Mammary epithelial cell (primary cell): ENCODE measurements around the gene PLP2.

ENCODE experiments used
- CTCF ChIP-seq, 2 donors: IDR thresholded peaks in 1 of 2; conservative IDR thresholded peaks in 1 of 2; 2 replicates each; pipeline ENCODE4 v1.5.1; 2011 to 2012; ENCODE audit warnings: inconsistent platforms in 2 of 2, low read length in 2 of 2, mild to moderate bottlenecking in 2 of 2, control low read depth in 1 of 2, low read depth in 1 of 2; ENCODE audit not compliant: insufficient read depth in 1 of 2; ENCODE audit errors: extremely low read depth in 1 of 2
- EZH2 ChIP-seq: IDR thresholded peaks from 2 replicates; pipeline ENCODE4 v1.6.1; 2012; ENCODE audit warnings: low read length, inconsistent platforms, borderline replicate concordance

DNA sequence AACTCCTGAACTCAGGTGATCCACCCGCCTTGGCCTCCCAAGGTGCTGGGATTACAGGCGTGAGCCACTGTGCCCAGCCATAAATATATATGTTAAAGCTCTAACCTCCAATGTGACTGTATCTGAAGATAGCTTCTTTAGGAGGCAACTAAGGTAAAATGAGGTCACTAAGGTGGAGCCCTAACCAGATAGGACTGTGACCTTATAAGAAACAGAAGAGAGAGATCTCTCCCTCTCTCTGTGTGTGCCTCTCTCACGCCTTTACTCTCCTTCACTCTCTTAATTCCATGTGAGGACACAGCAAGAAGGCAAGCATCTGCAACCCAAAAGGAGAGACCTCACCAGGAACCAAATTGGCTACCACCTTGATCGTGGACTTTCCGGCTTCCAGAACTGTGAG, 10.1 kb upstream of the PLP2 start:
- TF ChIP-seq CTCF (conservative IDR thresholded peaks at IDR 0.05 in 1 of 2, IDR thresholded peaks at IDR 0.05 in 1 of 2; ENCODE audit: extremely low read depth in 1 of 2, insufficient read depth in 1 of 2, low read depth in 1 of 2, low read length in 2 of 2), result no peak
- TF ChIP-seq EZH2, result no peak
